Measurements from ENCODE around the gene PRKG1.

GRCh38 chr10:51685768-51686167 is 611.5 kb downstream of the PRKG1 start:
- TF ChIP-seq CTCF (optimal IDR thresholded peaks at IDR 0.05 in 1 of 3, IDR thresholded peaks at IDR 0.05 in 1 of 3, conservative IDR thresholded peaks at IDR 0.05 in 1 of 3; ENCODE audit: extremely low read depth in 1 of 3, insufficient read depth in 2 of 3, low read length in 3 of 3) (no peak), EZH2 (IDR thresholded peaks at IDR 0.05; ENCODE audit: low read length) (no peak)

Measured in keratinocyte (primary cell).